ENCODE data around the gene BAHCC1.

- TF ChIP-seq CTCF (IDR thresholded peaks at IDR 0.05) (no peak), POLR2AphosphoS5 (IDR thresholded peaks at IDR 0.05) (no peak)
These were observed 113.5 kb downstream of the BAHCC1 start for GRCh38 chr17:81508639-81509206.
